SH-SY5Y (cell line): Measurements from ENCODE around the gene WDR70.

Experiments used
- GATA2 ChIP-seq: IDR thresholded peaks from 2 replicates; pipeline ENCODE4 v1.6.1; 2011; ENCODE audit warnings: mild to moderate bottlenecking, low read depth, low read length
- GATA3 ChIP-seq: IDR thresholded peaks from 2 replicates; pipeline ENCODE4 v1.6.1; 2011; ENCODE audit warnings: low read depth, mild to moderate bottlenecking, low read length, moderate library complexity

GRCh38 chr5:37400501-37400900 is 21.4 kb downstream of the WDR70 start:
- TF ChIP-seq GATA2 (no peak), GATA3 (no peak)
